SK-N-MC (cell line): ENCODE measurements around the gene PRR33.

Source experiments
- EZH2 ChIP-seq: fragments of 200-600 bp; sonication (generic); IDR thresholded peaks from one replicate; pipeline ENCODE4 v1.6.1; 2017; ENCODE audit warnings: antibody characterized with exemption
- POLR2AphosphoS5 ChIP-seq: IDR thresholded peaks from 2 replicates; pipeline ENCODE4 v1.6.1; 2012; ENCODE audit warnings: mild to moderate bottlenecking, low read depth, low read length, borderline replicate concordance

DNA sequence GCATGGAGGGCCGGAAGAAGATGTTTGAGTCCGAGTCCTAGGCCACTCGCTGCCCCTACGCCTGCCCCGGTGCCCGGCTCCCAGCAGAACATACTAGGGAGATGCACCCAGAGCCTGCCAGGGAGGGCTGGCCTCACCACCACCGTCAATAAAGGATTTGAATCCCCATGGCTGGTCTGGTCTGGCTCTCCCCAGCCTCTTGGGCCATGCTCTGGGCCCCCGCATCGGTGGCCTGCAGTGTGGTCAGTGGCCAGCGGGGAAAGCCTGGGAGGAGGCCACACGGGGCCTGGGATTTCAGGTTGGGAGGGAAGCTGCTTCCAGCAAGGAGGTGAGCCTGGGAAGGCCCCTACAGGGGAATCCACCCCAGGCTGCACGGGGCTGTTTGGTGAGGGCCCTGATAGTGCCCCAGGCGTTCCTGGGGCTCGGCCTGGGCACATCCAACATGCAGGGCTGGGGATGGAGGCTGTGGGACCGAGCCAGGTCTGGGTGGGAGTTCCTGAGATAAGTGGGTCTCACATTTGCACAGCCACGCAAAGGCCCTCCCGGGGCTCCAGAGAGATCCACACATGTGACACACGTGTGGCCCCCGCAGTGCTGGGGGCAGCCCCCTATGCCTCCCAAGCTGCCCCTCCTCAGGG lies 50.1 kb downstream of the PRR33 start:
- TF ChIP-seq POLR2AphosphoS5 (no peak), EZH2 (no peak)
